ENCODE measurements around the gene CRY2.
"Not testable (repeated sequence)": the region's sequence is repeated elsewhere in the genome, so short reads cannot be mapped to it uniquely, and the experiment has no call there.

CRY2 gene

GRCh38 chr11:45834298-45834756 lies 12.9 kb upstream of the CRY2 start:
- H3K4me1 ChIP-seq (ENCODE audit: control insufficient read depth, insufficient read depth, low read length), result no peaks in the 10 kb centered on the region
- H3K27me3 ChIP-seq (ENCODE audit: control insufficient read depth, insufficient read depth, low read length), result no peaks in the 10 kb centered on the region
- no peak overlapping the region for H3K9ac ChIP-seq (ENCODE audit: low read length)
- H3K4me3 ChIP-seq (ENCODE audit: low read depth, low read length), result no peak overlapping the region
- H3K36me3 ChIP-seq (ENCODE audit: control insufficient read depth, insufficient read depth, low read length), result no peaks in the 10 kb centered on the region
- H3K9me3 ChIP-seq (ENCODE audit: control insufficient read depth, insufficient read depth, low read depth, low read length), result no peaks in the 10 kb centered on the region
- H3K27ac ChIP-seq (ENCODE audit: low read depth, low read length), result no peak overlapping the region

DNA sequence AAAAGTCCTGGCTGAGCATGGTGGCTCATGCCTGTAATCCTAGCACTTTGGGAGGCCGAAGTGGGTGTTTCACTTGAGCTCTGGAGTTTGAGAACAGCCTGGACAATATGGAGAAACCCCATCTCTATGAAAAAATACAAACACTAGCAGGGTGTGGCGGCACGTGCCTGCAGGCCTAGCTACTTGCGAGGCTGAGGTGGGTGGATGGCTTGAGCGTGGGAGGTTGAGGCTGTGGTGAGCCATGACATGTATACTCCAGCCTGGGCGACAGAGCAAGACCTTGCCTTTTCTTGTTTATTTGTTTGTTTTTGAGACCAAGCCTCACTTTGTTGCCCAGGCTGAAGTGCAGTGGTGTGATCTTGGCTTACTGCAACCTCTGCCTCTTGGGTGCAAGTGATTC lies 8.1 kb upstream of the CRY2 start:
- no peaks in the 10 kb centered on the region for H3K27me3 ChIP-seq (ENCODE audit: control insufficient read depth, insufficient read depth, low read length)
- no peaks in the 10 kb centered on the region for H3K36me3 ChIP-seq (ENCODE audit: control insufficient read depth, insufficient read depth, low read length)
- 0 out of 2 replicates have a peak, but pooled peaks cover 5% of the 10 kb centered on the region for H3K9me3 ChIP-seq (ENCODE audit: control insufficient read depth, insufficient read depth, low read depth, low read length)
- no peak overlapping the region for H3K27ac ChIP-seq (ENCODE audit: low read depth, low read length)
- no peak overlapping the region for H3K9ac ChIP-seq (ENCODE audit: low read length)
- H3K4me1 ChIP-seq (ENCODE audit: control insufficient read depth, insufficient read depth, low read length), result no peaks in the 10 kb centered on the region
- no peak overlapping the region for H3K4me3 ChIP-seq (ENCODE audit: low read depth, low read length)

DNA sequence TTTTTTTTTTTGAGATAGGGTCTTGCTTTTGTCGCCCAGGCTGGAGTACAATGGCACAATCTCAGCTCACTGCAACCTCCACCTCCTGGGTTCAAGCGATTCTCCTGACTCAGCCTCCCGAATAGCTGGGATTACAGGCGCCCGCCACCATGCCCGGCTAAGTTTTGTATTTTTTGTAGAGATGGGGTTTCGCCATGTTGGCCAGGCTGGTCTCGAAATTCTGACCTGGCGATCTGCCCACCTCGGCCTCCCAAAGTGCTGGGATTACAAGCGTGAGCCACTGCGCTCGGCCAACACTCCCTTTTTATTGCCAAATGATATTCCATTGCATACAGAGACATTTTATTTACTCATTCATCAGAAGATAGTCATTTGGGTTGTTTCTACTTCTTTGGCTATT lies 7.0 kb upstream of the CRY2 start:
- not testable (repeated sequence) for H3K9me3 ChIP-seq (ENCODE audit: control insufficient read depth, insufficient read depth, low read depth, low read length); H3K27me3 ChIP-seq (ENCODE audit: control insufficient read depth, insufficient read depth, low read length); H3K4me3 ChIP-seq (ENCODE audit: low read depth, low read length)

GRCh38 chr11:45843158-45843924 lies 3.9 kb upstream of the CRY2 start:
- no peaks in the 10 kb centered on the region for H3K36me3 ChIP-seq (ENCODE audit: control insufficient read depth, insufficient read depth, low read length)
- peaks cover 24% of the 10 kb centered on the region for H3K27me3 ChIP-seq (ENCODE audit: control insufficient read depth, insufficient read depth, low read length)
- no peak overlapping the region for H3K27ac ChIP-seq (ENCODE audit: low read depth, low read length)
- 0 out of 2 replicates have a peak, but pooled peaks cover 5% of the 10 kb centered on the region for H3K9me3 ChIP-seq (ENCODE audit: control insufficient read depth, insufficient read depth, low read depth, low read length)
- H3K4me1 ChIP-seq (ENCODE audit: control insufficient read depth, insufficient read depth, low read length), result peaks cover 3% of the 10 kb centered on the region
- no peak overlapping the region for H3K9ac ChIP-seq (ENCODE audit: low read length)
- H3K4me3 ChIP-seq (ENCODE audit: low read depth, low read length), result peak overlapping the region; percentile 19; the same call in 1 of the 2 replicates

More for the DNA sequence above, 7.0 kb upstream of the CRY2 start:
- H3K36me3 ChIP-seq (ENCODE audit: control insufficient read depth, insufficient read depth, low read length); H3K27ac ChIP-seq (ENCODE audit: low read depth, low read length); H3K9ac ChIP-seq (ENCODE audit: low read length); H3K4me1 ChIP-seq (ENCODE audit: control insufficient read depth, insufficient read depth, low read length): not testable (repeated sequence)

DNA sequence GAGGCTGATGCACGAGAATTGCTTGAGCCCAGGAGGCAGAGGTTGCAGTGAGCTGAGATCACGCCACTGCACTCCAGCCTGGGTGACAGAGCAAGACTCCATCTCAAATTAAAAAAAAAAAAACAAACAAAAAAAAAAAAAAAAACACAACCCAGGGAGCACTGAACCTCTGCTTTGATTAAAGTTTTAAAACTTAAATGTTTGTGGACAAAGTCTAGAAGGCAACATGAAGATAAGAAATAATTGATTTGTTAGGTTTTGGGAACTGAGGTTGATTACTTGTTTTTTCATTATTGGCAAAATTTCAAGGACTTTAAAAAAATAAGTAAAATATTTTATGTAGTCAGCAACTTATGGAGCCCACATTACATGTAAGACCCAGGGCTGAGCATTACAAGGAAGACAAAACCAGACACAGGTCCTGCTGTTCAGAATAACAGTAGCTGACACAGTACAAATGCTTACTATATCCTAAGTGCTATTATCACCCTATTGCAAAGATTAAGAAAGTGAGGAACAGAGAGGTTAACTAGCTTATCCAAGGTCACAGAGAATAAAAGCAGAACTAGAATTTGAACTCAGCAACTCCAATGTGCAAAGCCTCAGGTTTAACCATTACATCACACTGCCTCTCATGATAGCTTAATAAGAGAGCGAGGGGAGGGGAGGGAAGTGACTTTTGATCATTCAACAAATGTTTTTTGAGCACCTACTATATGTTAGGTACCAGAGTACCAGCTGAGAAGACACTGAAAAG lies 2.3 kb upstream of the CRY2 start:
- peaks cover 7% of the 10 kb centered on the region for H3K4me1 ChIP-seq (ENCODE audit: control insufficient read depth, insufficient read depth, low read length)

DNA sequence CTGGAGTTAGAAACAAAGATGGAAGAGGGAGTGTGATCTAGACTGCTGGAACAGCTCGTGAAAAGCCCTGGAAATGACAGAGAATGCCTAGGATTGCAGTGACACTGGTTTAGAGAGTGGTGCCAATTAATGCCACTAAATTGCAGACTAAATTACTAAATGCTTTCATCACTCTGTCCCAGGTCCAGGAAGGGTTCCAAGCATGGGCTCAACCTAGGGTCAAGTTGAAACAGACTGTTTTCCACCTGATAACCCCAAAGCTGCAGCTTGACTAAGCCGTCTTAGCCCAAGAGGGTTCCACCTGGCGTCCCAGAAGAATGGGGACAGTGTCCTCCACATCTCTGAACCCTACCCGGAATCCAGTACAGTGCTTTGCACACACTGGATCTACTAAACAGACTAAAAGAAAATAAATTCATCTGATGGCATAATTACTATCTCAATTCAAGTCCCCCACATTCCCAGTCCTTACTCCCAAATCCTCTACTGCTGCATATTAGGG lies 1.1 kb upstream of the CRY2 start:
- H3K36me3 ChIP-seq (ENCODE audit: control insufficient read depth, insufficient read depth, low read length), result no peaks in the 10 kb centered on the region
- peaks cover 7% of the 10 kb centered on the region for H3K4me1 ChIP-seq (ENCODE audit: control insufficient read depth, insufficient read depth, low read length)
- H3K4me3 ChIP-seq (ENCODE audit: low read depth, low read length), result no peak overlapping the region
- 0 out of 2 replicates have a peak, but pooled peaks cover 5% of the 10 kb centered on the region for H3K9me3 ChIP-seq (ENCODE audit: control insufficient read depth, insufficient read depth, low read depth, low read length)
- peaks cover 27% of the 10 kb centered on the region for H3K27me3 ChIP-seq (ENCODE audit: control insufficient read depth, insufficient read depth, low read length)
- H3K27ac ChIP-seq (ENCODE audit: low read depth, low read length), result no peak overlapping the region
- H3K9ac ChIP-seq (ENCODE audit: low read length), result no peak overlapping the region

More for the DNA sequence above, 2.3 kb upstream of the CRY2 start:
- no peak overlapping the region for H3K4me3 ChIP-seq (ENCODE audit: low read depth, low read length)
- 0 out of 2 replicates have a peak, but pooled peaks cover 5% of the 10 kb centered on the region for H3K9me3 ChIP-seq (ENCODE audit: control insufficient read depth, insufficient read depth, low read depth, low read length)
- no peaks in the 10 kb centered on the region for H3K36me3 ChIP-seq (ENCODE audit: control insufficient read depth, insufficient read depth, low read length)
- no peak overlapping the region for H3K27ac ChIP-seq (ENCODE audit: low read depth, low read length)
- peaks cover 27% of the 10 kb centered on the region for H3K27me3 ChIP-seq (ENCODE audit: control insufficient read depth, insufficient read depth, low read length)
- no peak overlapping the region for H3K9ac ChIP-seq (ENCODE audit: low read length)

DNA sequence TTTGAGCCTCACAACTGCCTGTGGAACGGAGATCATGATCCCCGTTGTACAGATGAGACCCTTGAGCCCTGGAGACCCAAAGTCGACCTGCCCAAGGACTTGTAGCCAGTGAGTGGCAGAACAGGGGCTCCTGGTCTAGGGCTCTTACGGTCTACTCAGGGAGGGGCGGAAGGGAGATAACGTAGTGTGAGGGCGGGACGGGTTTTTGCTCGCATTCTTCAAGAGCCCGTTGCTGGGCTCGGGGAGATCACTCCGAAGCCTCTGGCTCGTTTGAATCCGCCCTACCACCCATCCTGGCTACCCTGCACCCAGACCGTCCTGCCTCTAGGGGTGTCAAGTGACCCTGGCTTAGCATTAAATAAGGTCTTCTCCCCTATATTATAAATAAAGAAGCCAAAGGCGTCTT lies 639 bp downstream of the CRY2 start:
- Histone ChIP-seq H3K4me3 (ENCODE audit: low read depth, low read length) (peak overlapping the region; percentile 93), H3K27ac (ENCODE audit: low read depth, low read length) (no peak overlapping the region), H3K9ac (ENCODE audit: low read length) (peak overlapping the region; percentile 81), H3K9me3 (ENCODE audit: control insufficient read depth, insufficient read depth, low read depth, low read length) (no peaks in the 10 kb centered on the region), H3K4me1 (ENCODE audit: control insufficient read depth, insufficient read depth, low read length) (peaks cover 19% of the 10 kb centered on the region), H3K27me3 (ENCODE audit: control insufficient read depth, insufficient read depth, low read length) (peaks cover 27% of the 10 kb centered on the region), H3K36me3 (ENCODE audit: control insufficient read depth, insufficient read depth, low read length) (no peaks in the 10 kb centered on the region)

DNA sequence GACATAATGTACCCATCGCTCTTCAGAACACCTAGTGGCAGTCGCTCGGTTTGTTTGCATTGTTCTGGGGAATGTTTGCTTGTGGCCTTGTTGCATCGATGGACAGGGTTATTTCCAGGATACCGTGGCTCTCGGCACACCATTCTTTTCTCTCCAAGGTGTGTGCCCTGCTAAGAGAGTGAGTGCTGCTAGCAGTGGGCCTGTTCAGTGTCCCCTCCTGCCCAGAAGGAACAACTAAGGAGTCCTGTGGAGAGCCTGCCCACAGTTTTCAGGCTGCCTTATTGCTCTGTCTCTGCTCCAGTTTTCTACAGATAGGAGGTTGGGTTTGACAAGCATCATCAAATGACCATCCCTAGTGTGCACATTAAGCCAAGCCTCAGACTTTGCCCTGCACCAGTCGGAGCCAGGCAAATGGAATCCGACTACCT lies 1.4 kb downstream of the CRY2 start:
- Histone ChIP-seq H3K4me1 (ENCODE audit: control insufficient read depth, insufficient read depth, low read length) (peaks cover 27% of the 10 kb centered on the region), H3K9me3 (ENCODE audit: control insufficient read depth, insufficient read depth, low read depth, low read length) (no peaks in the 10 kb centered on the region), H3K27me3 (ENCODE audit: control insufficient read depth, insufficient read depth, low read length) (peaks cover 27% of the 10 kb centered on the region), H3K36me3 (ENCODE audit: control insufficient read depth, insufficient read depth, low read length) (no peaks in the 10 kb centered on the region), H3K4me3 (ENCODE audit: low read depth, low read length) (peak overlapping the region; percentile 93; the same call in 1 of the 2 replicates), H3K27ac (ENCODE audit: low read depth, low read length) (no peak overlapping the region), H3K9ac (ENCODE audit: low read length) (no peak overlapping the region)

GRCh38 chr11:45850446-45850845 lies 3.2 kb downstream of the CRY2 start:
- Histone ChIP-seq H3K27ac (ENCODE audit: low read depth, low read length) (no peak overlapping the region), H3K9ac (ENCODE audit: low read length) (no peak overlapping the region)

GRCh38 chr11:45851228-45851627 lies 4.0 kb downstream of the CRY2 start:
- Histone ChIP-seq H3K4me1 (ENCODE audit: control insufficient read depth, insufficient read depth, low read length) (peaks cover 42% of the 10 kb centered on the region), H3K36me3 (ENCODE audit: control insufficient read depth, insufficient read depth, low read length) (no peaks in the 10 kb centered on the region), H3K27ac (ENCODE audit: low read depth, low read length) (no peak overlapping the region), H3K27me3 (ENCODE audit: control insufficient read depth, insufficient read depth, low read length) (peaks cover 13% of the 10 kb centered on the region), H3K4me3 (ENCODE audit: low read depth, low read length) (no peak overlapping the region), H3K9ac (ENCODE audit: low read length) (no peak overlapping the region), H3K9me3 (ENCODE audit: control insufficient read depth, insufficient read depth, low read depth, low read length) (no peaks in the 10 kb centered on the region)

More at GRCh38 chr11:45850446-45850845, 3.2 kb downstream of the CRY2 start:
- Histone ChIP-seq H3K4me1 (ENCODE audit: control insufficient read depth, insufficient read depth, low read length) (peaks cover 39% of the 10 kb centered on the region), H3K36me3 (ENCODE audit: control insufficient read depth, insufficient read depth, low read length) (no peaks in the 10 kb centered on the region), H3K4me3 (ENCODE audit: low read depth, low read length) (no peak overlapping the region), H3K9me3 (ENCODE audit: control insufficient read depth, insufficient read depth, low read depth, low read length) (no peaks in the 10 kb centered on the region), H3K27me3 (ENCODE audit: control insufficient read depth, insufficient read depth, low read length) (peaks cover 20% of the 10 kb centered on the region)

Measured in HUES6 (cell line).